ENCODE data around the gene KLRB1.

The KLRB1 gene

DNA sequence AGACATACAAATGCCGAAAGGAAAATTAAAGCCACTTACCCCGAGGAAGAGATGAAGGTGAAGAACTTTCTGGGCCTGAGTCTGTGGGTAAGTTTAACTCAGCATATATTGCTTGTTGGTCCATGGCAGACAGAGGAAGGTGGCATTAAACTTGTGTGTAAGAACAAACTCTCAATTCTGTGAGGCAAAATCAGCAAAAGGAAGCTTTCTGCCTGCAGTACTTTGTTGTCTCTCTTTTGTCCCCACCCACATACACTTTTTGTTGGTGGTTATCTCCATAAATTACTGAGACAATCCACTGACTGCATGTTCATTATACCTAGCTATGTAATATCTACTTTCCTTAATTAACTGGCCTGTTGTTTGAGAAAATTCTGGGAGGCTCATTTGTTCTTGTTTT is at the start of gene KLRB1:
KLRB1 (minus strand) TSS at position 201 of the 400 bp plus-strand sequence; CDS start at position 124, 77 bp downstream.
- DNase-seq: no peak

DNA sequence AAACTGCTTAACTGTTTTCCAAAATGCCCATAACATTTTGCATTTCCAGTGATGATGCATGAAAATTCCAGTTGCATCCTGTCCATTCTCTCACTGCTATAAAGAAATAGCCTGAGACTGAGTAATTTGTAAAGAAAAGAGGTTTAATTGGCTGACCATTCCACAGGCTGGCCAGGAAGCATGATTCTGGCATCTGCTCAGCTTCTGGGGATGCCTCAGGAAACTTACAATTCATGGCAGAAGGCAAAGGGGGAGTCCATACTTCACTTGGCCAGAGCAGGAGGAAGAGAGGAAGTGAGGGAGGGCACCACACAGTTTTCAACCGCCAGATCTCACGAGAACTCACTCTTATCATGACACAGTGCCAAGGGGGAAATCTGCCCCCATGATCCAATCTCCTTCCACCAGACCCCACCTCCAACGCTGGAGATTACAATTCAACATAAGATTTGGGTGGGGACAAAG is 43.6 kb upstream of the KLRB1 start:
- peak; percentile 37 for DNase-seq

DNA sequence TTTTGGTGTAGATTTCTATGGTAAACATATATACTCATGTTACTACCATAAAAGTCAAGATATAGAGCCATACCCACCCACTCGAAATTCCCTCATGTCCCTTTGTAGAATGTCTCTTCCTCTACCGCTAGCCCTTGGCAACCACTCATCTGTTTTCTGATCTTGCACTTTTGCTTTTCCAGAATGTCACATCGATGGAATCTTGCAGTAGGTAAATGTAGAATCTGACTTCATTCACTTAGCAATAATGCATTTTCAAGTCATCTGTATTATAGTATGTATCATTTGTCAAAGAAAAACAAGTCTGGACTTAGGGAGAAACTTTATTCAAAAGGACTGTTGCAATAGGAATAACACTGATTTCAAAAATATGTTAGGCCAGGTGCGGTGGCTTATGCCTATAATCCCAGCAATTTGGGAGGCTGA is 42.4 kb upstream of the KLRB1 start:
- no peak for DNase-seq

DNA sequence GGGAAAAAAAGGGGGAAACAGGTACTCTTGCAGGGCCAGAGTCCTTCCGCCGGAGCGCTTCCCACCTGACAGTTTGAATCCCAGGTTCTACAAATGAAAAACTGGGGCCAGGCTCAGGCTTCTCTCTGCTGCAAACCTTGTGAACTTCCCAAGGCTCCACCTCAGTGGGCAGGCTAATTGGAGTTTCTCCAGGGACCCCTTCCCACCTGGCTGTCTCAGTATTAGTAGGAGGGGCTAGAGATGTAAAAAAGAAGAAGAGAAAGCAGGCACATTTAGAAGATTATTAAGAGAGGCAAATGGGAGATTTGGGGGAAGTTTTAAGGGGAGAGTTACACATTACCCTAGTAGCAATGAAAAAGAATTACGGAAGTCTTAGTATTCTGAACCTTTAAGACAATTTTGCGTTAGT is 41.8 kb upstream of the KLRB1 start:
- DNase-seq: no peak

DNA sequence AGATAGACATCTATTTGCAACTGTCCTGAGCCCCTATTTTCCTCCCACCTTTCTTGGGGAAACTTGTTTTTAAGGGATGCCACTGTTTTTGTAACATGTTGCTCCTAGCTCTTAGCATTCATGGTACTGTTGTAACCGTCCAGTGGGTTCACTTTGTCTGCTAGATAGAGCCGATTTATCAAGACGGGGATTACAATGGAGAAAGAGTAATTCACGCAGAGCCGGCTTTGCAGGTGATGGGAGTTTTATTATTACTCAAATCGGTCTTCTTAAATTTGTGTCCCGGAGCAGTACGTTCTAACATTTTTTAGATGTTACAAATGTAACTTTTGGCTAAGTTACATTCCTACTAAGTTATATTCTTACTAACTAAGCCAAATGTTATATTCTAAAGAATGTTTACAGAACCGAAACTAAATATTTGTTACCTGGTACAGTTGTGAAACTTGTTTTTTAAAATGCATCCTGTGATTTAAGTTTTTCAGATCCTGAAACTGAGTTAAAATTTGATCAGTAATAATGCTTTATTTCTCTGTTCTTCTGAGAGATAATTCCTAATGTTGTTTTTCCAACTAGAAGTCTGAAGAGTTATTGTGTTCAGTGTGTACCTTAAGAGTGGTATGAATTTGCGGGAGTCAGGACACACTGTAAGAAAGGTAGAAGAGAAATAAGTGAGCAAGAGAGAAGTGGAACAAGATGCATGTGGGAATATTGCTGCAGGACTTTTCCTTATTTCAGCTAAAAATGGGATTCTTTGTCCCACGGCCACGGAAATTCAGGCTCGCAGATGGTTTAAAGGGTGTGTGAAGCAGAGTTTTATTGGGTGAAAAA is 41.2 kb upstream of the KLRB1 start:
- no peak for DNase-seq

DNA sequence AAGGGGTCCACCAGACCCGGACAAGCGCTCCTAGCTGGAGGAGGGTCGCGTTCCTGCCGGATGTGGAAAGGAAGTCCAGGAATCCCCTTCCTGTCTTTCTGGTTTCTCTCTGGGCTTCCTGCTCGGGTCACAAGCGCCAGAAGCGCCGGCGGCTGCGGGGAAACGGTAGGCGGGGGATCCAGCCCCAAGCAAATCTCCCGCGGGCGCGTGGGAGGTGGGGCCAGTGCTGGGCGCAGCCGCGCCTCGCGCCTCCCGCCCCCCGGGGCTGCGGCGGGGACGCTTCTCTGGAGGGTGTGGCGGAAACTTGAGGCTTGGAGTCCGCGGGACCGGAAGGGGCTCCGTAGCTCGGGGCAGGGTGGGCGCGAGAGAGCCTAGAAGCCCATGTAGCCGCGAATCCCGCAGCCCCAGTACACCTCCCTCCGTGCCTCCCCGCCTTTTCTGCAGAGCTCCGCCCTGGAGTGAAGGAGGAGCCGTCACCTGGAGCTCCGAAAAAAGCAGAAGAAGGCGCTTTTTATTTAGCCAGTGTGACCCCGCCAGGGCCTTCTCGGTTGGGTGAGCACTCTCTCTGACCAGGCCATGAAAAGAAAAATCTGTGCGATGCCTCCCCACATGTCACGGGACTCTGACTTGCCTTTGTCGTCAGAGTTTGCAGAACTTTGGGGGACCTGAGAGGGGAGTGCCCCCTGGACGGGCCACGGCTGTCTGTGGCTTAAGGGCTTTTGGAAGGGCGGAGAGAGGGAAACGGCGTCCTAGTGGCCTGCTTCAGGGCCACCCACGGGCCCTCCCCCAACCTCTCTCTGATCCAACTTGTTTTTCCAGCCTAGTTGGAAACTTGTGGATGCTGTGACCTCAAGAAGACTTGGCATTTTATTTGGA is 40.3 kb upstream of the KLRB1 start:
- peak; percentile 95 for DNase-seq

- DNase-seq: no peak
These were observed 39.4 kb upstream of the KLRB1 start for GRCh38 chr12:9646794-9647781.

GRCh38 chr12:9644985-9645551 is 37.4 kb upstream of the KLRB1 start:
- peak; percentile 27 for DNase-seq

GRCh38 chr12:9643266-9643660 is 35.5 kb upstream of the KLRB1 start:
- DNase-seq: no peak

DNA sequence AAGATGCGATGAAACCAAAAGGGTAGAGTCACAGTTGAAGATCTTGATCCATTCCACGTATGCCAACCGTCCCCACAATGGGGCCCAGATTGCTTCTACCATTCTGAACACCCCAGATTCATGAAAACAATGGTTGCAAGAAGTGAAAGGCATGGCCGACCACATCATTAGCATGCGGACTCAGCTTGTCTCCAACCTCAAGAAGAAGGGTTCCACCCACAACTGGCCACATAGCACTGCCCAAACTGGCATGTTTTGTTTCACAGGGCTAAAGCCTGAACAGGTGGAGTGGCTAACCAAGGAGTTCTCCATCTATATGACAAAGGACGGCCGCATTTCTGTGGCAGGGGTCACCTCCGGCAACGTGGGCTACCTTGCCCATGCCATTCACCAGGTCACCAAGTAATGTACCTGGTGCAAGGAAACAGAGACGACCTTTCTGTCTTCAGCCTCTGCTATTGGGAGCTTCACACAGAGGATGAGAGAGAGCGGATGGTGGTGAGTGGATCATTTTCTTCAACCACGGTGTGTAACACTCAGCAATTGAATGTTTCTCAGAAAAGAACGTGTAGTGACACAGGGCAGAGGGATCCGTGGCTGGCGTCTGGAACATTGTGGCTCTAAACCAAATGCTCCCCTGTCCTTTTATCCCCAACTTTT is 35.0 kb upstream of the KLRB1 start:
- no peak for DNase-seq

GRCh38 chr12:9640024-9640423 is 32.3 kb upstream of the KLRB1 start:
- no peak for DNase-seq

GRCh38 chr12:9636851-9637206 is 29.1 kb upstream of the KLRB1 start:
- no peak for DNase-seq

DNA sequence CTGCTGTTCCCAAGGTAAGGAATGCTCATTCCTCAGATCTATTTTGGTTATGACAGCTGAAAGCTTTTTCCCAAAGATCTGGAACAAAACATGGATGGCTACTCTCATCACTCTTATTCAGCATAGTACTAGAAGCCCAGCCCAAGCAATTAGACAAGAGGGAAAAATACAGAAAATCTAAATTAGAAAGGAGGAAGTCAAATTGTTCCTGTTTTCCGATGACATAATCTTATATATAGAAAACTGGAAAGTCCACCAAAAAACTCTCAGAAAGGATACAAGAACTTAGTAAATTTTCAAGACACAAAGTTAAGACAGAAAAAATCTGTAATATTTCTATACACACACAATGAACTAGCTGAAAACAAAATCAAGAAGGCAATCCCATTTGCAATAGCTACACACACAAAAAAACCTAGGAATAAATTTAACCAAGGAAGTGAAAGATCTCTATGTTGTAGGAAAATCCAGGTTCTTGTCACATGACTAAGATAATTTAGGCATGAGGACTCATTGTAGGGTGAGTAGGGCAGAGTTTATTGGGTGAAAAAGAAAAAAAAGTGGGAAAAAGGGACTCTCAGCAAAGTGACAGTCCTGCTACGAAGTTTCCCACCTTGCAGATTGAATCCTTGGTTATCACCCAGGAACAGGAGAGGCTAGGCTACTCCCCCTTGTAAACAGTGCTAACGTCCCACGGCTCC is 28.6 kb upstream of the KLRB1 start:
- DNase-seq: no peak

DNA sequence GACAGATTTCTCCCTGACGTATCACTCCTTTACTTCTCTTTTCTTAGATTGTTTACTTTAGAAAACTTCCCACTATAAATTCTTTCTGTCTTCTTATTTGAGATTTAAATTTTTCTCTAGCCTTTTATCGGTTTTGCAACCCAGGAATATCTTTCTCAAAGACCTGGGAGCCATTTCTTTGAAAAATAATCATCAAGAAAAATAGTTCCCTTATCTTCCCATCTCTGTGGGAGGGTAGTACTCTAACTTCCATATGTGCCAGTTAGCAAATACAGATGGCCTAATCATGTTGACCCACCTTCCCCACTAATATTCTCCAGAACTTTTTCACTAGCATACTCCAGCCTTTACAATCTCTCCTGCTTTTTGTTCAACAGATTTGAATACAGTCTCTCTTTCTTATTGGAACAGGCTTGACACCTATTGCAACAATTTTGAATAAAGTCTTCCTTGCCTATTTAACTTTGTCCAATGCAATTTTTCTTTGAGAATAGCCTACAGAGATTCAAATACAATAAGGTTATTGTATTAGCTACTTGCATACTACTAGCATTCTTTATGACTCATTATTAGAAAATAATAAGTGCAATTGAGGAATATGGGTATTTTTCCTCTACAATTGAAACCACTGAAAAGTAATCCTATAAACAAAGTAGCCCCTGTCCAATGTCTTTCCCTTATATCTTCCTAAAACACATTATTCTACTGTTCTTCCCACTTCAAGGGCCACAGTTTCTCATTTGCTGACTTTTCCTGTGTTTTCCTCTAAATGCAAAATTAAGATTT is 27.4 kb upstream of the KLRB1 start:
- no peak for DNase-seq

- peak; percentile 67 for DNase-seq
These were observed 26.6 kb upstream of the KLRB1 start for GRCh38 chr12:9634177-9634803.

GRCh38 chr12:9632766-9633165 is 25.1 kb upstream of the KLRB1 start:
- no peak for DNase-seq

- no peak for DNase-seq
These were observed 19.1 kb upstream of the KLRB1 start for GRCh38 chr12:9626821-9627220.

DNA sequence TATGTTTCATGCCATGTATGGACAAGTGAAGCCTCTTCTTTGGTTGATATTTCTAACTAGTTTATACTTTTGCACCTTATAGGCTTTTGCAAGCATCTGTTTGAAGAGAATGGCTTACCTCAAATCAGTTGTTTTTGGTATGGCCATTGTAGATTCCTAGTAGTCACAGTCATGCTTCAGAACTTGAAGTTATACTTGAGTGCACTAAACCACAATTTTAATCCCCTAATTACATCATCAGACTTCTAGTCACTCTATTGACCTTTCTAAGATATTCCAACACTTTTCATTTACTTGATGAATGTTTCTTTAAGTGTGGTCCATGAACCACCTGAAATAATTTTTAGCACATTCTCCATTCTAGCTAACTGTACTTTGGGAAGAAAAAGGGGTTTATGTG is 18.6 kb upstream of the KLRB1 start:
- DNase-seq: no peak

- no peak for DNase-seq
These were observed 17.3 kb upstream of the KLRB1 start for GRCh38 chr12:9625019-9625418.

Data from stimulated activated naive CD4-positive, alpha-beta T cell treated with Interleukin-2 at 50 U/mL for 16 hours (primary cell).